ENCODE measurements around the gene LIAS.
"Not testable (repeated sequence)": the region's sequence is repeated elsewhere in the genome, so short reads cannot be mapped to it uniquely, and the experiment has no call there.

Gene LIAS

GRCh38 chr4:39452860-39453587 lies 5.8 kb upstream of the LIAS start:
- no peak for DNase-seq (ENCODE audit: low spot score)

DNA sequence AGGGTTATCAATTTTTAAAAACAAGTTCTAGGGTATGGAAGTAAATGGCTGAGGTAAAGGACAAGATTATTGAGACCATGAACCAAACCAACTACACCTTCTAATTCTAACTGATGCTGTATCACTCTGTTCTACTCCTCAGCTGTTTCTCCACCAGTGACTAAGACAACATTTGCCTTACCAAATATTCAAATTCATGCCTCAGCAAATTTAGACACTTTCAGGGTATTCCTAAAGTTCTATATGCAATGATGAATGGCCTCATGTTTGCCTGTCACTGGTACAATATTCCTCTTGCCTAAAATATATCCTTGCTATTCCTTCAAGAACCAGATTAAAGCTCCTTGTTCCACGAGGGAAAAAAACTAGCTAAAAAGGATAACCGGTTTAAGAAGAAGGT lies 5.1 kb upstream of the LIAS start:
- no peak for DNase-seq (ENCODE audit: low spot score)

- DNase-seq (ENCODE audit: low spot score) = no peak
These were observed 3.4 kb upstream of the LIAS start for GRCh38 chr4:39455486-39455885.

GRCh38 chr4:39456946-39457763 lies 1.7 kb upstream of the LIAS start:
- no peak for DNase-seq (ENCODE audit: low spot score)

- not testable (repeated sequence) for DNase-seq (ENCODE audit: low spot score)
These were observed 723 bp upstream of the LIAS start for GRCh38 chr4:39458161-39458504.

DNA sequence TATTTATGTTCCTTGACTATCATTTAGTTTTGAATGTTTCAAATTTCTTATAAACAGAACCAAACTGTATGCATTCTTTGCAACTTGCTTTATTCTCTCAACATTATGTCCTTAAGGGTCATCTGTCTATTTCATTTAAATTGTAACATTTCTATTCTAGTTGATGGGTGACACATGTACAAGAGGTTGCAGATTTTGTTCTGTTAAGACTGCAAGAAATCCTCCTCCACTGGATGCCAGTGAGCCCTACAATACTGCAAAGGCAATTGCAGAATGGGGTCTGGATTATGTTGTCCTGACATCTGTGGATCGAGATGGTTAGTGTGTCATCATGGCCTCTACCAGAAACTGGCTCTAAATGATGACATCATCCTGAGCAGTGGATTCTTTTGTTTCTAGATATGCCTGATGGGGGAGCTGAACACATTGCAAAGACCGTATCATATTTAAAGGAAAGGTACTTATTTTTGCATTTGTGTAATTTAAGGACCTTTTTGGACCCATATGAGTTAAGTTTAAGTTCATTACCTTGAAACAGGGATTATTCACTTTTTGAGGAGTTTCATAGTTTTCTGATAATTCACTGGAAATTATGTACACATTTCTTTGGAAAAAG lies 6.1 kb downstream of the LIAS start:
- peak; percentile 73 for DNase-seq (ENCODE audit: low spot score)

- DNase-seq (ENCODE audit: low spot score) = no peak
These were observed 7.9 kb downstream of the LIAS start for GRCh38 chr4:39466747-39467146.

DNA sequence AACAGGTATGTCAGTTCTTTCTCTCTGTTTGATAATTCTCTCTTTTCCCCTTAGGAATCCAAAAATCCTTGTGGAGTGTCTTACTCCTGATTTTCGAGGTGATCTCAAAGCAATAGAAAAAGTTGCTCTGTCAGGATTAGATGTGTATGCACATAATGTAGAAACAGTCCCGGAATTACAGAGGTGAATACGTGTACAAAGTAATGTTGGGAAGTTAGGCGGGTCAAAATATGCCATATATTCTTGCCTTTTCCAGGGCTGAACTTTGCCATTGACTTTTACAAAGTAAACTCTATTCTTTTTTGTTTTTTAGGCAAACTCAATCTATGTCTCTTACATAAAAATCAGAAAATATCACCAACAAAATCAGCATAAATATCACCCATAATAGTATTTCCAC lies 8.6 kb downstream of the LIAS start:
- no peak for DNase-seq (ENCODE audit: low spot score)

DNA sequence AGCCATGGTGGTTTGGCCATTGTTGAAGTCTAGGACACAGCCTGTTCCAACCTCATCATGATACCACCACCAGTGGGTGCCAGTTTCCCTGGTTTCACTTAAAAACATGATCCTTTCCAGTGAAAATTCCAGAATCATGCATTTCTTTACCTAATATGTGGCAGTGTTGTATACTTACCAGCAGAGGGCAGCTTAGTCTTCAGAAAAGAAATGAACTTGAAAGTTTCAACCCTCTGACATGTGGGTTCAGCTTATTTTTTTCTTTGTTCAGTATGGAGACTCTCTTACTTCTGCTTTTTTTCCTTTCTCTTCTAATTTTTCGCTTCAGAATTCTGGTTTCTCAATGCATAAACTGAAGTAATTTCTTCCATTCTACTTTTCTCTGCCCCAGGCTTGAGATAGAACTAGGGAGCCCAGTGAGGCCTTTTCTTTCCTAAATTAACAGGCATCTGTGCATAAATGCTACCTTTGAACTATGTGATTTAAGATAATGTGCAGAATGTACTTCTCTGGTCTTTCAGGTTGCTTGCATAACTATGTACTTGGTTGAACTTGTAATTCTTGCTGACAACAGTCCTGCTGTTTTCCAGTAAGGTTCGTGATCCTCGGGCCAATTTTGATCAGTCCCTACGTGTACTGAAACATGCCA lies 10.7 kb downstream of the LIAS start:
- peak; percentile 60 for DNase-seq (ENCODE audit: low spot score)

- DNase-seq (ENCODE audit: low spot score) = no peak
These were observed 11.5 kb downstream of the LIAS start for GRCh38 chr4:39470402-39470801.

DNA sequence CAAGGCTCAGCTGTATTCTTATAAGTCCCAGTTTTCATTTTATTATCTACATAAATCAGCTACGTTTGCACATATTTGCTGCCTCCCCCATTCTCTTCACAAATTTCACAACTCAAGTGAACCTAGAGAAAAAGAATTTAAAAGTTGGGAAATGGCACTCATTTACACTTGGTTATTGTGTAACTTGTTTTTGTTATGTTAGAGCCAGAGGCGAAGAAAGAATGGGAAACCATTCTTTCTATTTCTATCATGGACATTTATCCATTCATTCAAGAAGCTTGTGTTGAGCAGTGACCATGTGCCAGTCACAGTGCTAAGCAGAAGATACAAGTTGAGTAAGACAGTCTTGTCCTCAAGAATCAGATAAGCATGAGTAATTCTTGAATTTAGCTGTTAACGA lies 13.5 kb downstream of the LIAS start:
- DNase-seq (ENCODE audit: low spot score) = no peak

GRCh38 chr4:39476187-39476895 lies 17.5 kb downstream of the LIAS start:
- no peak for DNase-seq (ENCODE audit: low spot score)

- DNase-seq (ENCODE audit: low spot score) = no peak
These were observed 21.4 kb downstream of the LIAS start for GRCh38 chr4:39480251-39480650.

DNA sequence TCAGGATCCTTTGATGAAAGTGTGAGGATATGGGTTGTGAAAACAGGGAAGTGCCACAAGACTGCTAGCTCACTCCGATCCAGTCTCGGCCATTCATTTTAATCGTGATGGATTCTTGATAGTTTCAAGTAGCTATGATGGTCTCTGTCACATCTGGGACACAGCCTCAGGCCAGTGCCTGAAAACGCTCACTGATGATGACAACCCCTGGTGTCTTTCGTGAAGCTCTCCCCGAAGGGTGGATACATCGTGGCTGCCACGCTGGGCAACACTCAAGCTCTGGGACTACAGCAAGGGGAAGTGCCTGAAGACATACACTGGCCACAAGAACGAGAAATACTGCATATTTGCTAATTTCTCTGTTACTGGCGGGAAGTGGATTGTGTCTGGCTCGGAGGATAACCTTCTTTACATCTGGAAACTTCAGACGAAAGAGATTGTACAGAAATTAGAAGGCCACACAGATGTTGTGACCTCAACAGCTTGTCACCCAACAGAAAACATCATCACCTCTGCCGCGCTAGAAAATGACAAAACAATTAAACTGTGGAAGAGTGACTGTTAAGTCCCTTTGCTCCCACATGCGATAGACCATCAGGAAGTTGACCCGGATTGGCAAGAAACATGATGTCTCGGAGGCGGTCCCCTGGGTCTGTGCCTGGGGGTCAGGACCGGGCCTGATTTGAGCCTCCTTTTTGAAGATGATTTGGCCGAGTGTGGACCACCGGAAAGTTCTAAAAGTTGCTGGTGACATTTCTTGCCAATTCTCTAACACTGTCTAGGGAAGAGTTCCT lies 22.2 kb downstream of the LIAS start:
- no peak for DNase-seq (ENCODE audit: low spot score)

DNA sequence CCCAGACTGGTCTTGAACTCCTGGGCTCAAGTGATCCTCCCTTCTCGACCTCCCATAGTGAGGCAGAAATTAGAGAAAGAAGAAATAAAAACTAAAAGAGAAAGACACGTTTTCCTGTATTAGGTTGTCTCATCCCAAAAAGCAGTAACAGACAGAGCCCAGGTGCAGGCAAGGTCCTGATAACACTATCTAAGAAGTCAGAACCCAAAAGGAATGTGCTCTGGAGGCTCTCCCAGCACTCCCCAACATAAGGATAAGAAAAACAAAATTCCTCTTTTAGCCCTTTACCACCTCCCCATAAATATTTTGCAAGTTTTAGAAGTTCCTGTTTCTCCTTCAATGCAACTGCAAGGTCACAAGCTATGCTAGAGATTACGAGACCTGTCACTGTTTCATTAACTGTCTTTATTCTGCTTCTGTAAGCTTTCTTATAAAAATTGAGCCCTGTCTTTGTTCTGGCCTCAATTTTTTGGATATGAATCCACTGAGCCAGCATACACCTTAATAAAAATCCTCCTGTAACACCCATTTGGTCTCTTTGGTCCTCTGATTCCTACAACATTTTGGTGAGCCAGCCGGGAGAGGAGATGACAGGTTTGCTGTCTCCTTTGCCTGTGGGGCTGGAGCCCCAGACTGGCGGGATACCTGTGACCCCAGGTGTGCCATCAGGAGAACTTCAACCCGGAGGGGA lies 25.9 kb downstream of the LIAS start:
- DNase-seq (ENCODE audit: low spot score) = no peak

DNA sequence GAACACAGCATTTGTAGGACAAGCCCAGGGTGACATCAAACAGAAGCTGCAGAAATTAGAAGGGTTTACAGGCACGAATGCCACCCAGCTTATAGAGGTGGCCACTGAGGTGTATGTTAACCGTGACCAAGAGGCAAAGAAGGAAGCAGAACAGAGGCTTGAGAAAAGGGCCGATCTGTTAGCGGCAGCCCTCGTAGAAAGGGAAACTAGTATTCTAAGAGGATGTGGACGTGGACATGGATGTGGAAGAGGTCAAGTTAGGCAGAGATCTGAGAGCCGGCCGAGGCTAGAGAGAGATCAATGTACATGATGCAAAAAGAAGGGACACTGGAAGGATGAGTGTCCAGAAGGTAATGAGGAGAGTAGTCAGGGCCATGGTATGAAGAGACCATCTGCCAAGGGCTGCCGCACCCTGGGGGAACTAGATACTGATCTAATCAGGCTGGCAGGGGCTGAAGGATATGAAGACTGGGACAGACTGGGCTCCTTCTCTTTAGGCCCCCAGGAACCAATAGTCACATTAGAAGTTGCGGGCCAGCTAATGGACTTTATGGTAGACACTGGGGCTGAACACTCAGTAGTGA lies 27.5 kb downstream of the LIAS start:
- DNase-seq (ENCODE audit: low spot score) = no peak

- no peak for DNase-seq (ENCODE audit: low spot score)
These were observed 31.5 kb downstream of the LIAS start for GRCh38 chr4:39490322-39490721.

DNA sequence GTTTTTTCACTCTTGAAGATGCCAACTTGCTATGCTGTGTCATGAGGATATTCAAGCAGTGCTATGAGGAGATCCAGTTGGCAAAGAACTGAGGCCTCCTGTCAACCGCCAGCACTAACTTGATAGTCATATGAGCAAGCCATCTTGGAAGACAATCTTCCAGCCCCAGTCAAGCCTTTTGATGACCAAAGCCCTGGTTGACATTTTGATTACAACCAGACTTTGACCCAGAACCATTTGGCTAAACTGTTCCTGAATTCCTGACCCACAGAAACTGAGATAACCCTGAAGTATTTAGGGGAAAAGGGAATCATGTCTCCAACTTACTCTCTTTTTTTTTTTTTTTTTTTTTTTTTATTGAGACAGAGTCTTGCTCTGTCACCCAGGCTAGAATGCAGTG lies 35.5 kb downstream of the LIAS start:
- no peak for DNase-seq (ENCODE audit: low spot score)

GRCh38 chr4:39495446-39496213 lies 36.8 kb downstream of the LIAS start:
- DNase-seq (ENCODE audit: low spot score) = no peak

Measured in AG08396 (cell line).